Fibroblast of lung (primary cell): ENCODE measurements around the gene MAZ.

Experiments
- EZH2 ChIP-seq: IDR thresholded peaks from 2 replicates; pipeline ENCODE4 v1.5.1; 2012; ENCODE audit warnings: low read length, control low read depth, mild to moderate bottlenecking; ENCODE audit errors: missing control alignments
- TF ChIP-seq, protein P1 (sequence below), 2 donors: IDR thresholded peaks in 1 of 2; conservative IDR thresholded peaks in 1 of 2; 1 replicate in 1 of 2; 2 replicates in 1 of 2; pipeline ENCODE4 v1.5.1; 2011 to 2012; ENCODE audit warnings: low read length in 2 of 2, control low read depth in 1 of 2, inconsistent platforms in 1 of 2, low read depth in 1 of 2, mild to moderate bottlenecking in 1 of 2

DNA sequence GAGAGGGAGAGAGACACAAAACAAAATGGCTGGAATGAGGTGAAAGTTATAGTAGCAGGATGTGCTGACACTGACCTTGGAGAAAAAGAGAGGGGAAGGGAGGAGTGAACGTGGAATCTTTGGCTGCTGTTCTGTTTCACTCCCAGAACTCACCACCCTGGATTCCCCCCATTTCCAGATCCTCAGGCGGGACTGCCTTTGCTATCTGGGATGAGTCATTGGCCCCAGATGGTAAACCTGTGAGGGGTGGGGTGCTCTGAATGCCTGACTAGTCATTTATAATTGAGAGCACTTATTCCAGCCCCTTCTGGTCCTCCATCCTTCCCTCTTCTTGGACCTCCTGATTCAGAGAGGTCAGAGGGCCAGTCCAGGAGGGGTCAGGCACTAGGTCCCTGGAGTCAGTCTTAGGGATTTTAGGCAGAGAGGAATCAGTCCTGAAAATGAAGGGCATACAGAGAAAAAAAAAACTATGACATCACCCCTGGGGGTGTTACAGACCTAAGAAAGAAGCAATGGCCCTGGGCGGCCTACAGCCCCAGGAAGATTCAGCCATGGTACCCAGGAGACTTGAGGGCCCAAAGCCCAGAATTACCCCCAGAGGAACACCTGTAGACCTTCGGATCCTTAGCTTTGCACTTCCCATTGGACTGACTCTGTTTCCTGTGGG is 30.5 kb upstream of the MAZ start:
- TF ChIP-seq, protein P1, sequence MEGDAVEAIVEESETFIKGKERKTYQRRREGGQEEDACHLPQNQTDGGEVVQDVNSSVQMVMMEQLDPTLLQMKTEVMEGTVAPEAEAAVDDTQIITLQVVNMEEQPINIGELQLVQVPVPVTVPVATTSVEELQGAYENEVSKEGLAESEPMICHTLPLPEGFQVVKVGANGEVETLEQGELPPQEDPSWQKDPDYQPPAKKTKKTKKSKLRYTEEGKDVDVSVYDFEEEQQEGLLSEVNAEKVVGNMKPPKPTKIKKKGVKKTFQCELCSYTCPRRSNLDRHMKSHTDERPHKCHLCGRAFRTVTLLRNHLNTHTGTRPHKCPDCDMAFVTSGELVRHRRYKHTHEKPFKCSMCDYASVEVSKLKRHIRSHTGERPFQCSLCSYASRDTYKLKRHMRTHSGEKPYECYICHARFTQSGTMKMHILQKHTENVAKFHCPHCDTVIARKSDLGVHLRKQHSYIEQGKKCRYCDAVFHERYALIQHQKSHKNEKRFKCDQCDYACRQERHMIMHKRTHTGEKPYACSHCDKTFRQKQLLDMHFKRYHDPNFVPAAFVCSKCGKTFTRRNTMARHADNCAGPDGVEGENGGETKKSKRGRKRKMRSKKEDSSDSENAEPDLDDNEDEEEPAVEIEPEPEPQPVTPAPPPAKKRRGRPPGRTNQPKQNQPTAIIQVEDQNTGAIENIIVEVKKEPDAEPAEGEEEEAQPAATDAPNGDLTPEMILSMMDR (conservative IDR thresholded peaks at IDR 0.05 in 1 of 2, IDR thresholded peaks at IDR 0.05 in 1 of 2; ENCODE audit: low read depth in 1 of 2, low read length in 2 of 2), result no peak
- TF ChIP-seq EZH2, result no peak
